Keratinocyte (primary cell): ENCODE results near the gene ZNF789. TPM values are rescaled to one million over a fixed set of nuclear protein-coding genes. Genes with fewer than 3 reads are reported as not detected.

ENCODE experiments used
- DNase-seq: peaks from one replicate; pipeline ENCODE4 v3.0.0-alpha.2; 2011; ENCODE audit warnings: low read depth, missing footprints, low spot score
- FAIRE-seq: peaks from 2 replicates; lab custom pipeline; 2011; peaks lifted over from hg19 to GRCh38; lab: Jason Lieb, UNC
- H2AFZ ChIP-seq: 2 replicates; pipeline ENCODE4 v1.6.0; 2012; ENCODE audit warnings: low read length, control low read depth, inconsistent platforms; ENCODE audit not compliant: control insufficient read depth
- H3K27ac ChIP-seq: 2 replicates; pipeline ENCODE4 v1.5.1; 2011; ENCODE audit warnings: low read length; ENCODE audit not compliant: control insufficient read depth, insufficient read depth
- H3K27me3 ChIP-seq: 3 replicates; pipeline ENCODE4 v1.6.0; 2011; ENCODE audit warnings: low read length; ENCODE audit not compliant: control insufficient read depth, insufficient read depth; ENCODE audit errors: extremely low read depth
- H3K36me3 ChIP-seq, 2 experiments: 2 replicates in 1 of 2; 3 replicates in 1 of 2; pipeline ENCODE4 v1.5.1; 2011; ENCODE audit warnings: low read length in 2 of 2, mild to moderate bottlenecking in 1 of 2; ENCODE audit not compliant: control insufficient read depth in 2 of 2, insufficient read depth in 2 of 2; ENCODE audit errors: extremely low read depth in 1 of 2
- H3K4me1 ChIP-seq: 3 replicates; pipeline ENCODE4 v1.5.1; 2011; ENCODE audit warnings: low read length; ENCODE audit not compliant: control insufficient read depth, insufficient read depth; ENCODE audit errors: extremely low read depth
- H3K4me2 ChIP-seq: 3 replicates; pipeline ENCODE4 v1.6.0; 2011; ENCODE audit warnings: low read depth, low read length; ENCODE audit not compliant: control insufficient read depth, insufficient read depth; ENCODE audit errors: extremely low read depth
- H3K4me3 ChIP-seq, 3 experiments: fragments of 200-600 bp in 1 of 3; sonication (generic) in 1 of 3; 2 replicates in 2 of 3; 3 replicates in 1 of 3; pipeline ENCODE4 v1.5.1; 2011 to 2016; ENCODE audit warnings: low read length in 3 of 3, mild to moderate bottlenecking in 3 of 3, control low read depth in 2 of 3, inconsistent platforms in 1 of 3, low read depth in 1 of 3, mixed read lengths in 1 of 3, mixed run types in 1 of 3, moderate library complexity in 1 of 3; ENCODE audit not compliant: control insufficient read depth in 2 of 3, insufficient read depth in 2 of 3; ENCODE audit errors: extremely low read depth in 1 of 3
- H3K79me2 ChIP-seq: 2 replicates; pipeline ENCODE4 v1.6.0; 2012; ENCODE audit warnings: low read length; ENCODE audit not compliant: control insufficient read depth, insufficient read depth
- H3K9ac ChIP-seq: 3 replicates; pipeline ENCODE4 v1.6.0; 2011; ENCODE audit warnings: low read length; ENCODE audit not compliant: control insufficient read depth, insufficient read depth; ENCODE audit errors: extremely low read depth
- H3K9me1 ChIP-seq: 3 replicates; pipeline ENCODE4 v1.6.0; 2011; ENCODE audit warnings: low read length; ENCODE audit not compliant: control insufficient read depth, insufficient read depth; ENCODE audit errors: extremely low read depth
- H3K9me3 ChIP-seq: 2 replicates; pipeline ENCODE4 v1.5.1; 2012; ENCODE audit warnings: low read depth, low read length; ENCODE audit not compliant: control insufficient read depth
- H4K20me1 ChIP-seq: 3 replicates; pipeline ENCODE4 v1.6.0; 2011; ENCODE audit warnings: low read length; ENCODE audit not compliant: control insufficient read depth, insufficient read depth; ENCODE audit errors: extremely low read depth
- EZH2 ChIP-seq: IDR thresholded peaks from one replicate; pipeline ENCODE4 v1.6.1; 2012; ENCODE audit warnings: inconsistent platforms, mild to moderate bottlenecking, low read length, moderate library complexity
- dilution Hi-C: fragments of 300-500 bp; cut with MboI; formaldehyde crosslinking; loops from one replicate; pipeline ENCODE4 v1.7.0; 2020; ENCODE audit warnings: low sequenced_read_pairs; ENCODE audit not compliant: extremely low pct_ligation_motif_present
- polyA plus RNA-seq, 5 experiments: library from polyadenylated mRNA; depleted of rRNA in 3 of 5; stranded (reverse) in 3 of 5; stranded (forward) in 1 of 5; unstranded in 1 of 5; fragments of >200 nt; gene quantifications; 1 replicate in 1 of 5; 2 replicates in 3 of 5; 3 replicates in 1 of 5; pipeline versions ENCODE4 v1.2.1 to v1.2.3, GENCODE V29; 2011 to 2012; ENCODE audit warnings: missing spikeins in 2 of 5, low read depth in 1 of 5, low replicate concordance in 1 of 5
- TF ChIP-seq, protein P1 (sequence below), 3 experiments: IDR thresholded peaks in 1 of 3; conservative IDR thresholded peaks in 1 of 3; optimal IDR thresholded peaks in 1 of 3; 2 replicates in 2 of 3; 3 replicates in 1 of 3; pipeline versions ENCODE3 to v1.5.1; 2011; ENCODE audit warnings: low read length in 3 of 3, mild to moderate bottlenecking in 3 of 3, moderate library complexity in 2 of 3, control low read depth in 1 of 3, inconsistent platforms in 1 of 3; ENCODE audit not compliant: insufficient read depth in 2 of 3; ENCODE audit errors: extremely low read depth in 1 of 3

The ZNF789 gene
- polyA plus RNA-seq, 1 donor (not counting 4 experiments of a cell fraction or from before 2014, with no cell fraction given), result 17.5 TPM

DNA sequence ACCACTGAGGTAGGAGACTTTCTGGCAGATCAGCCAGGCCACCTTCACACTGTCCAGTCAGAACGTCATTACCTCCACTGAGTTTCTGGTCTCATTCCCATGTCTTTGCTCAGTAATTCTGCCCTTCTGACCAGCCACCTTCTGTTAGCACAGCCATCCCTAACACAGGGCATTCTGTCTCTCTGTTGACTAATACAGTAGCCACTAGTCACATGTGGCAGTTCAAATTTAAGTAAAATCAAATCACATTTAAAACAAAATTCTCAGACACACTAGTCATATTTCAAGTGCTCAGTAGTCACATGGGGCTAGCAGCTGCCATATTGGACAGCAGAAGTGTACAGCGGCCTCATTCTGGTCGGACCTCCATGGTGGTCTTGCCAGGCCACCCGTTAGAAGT, 26.6 kb upstream of the ZNF789 start:
- no peak for FAIRE-seq
- no peak for DNase-seq
- Histone ChIP-seq H4K20me1 (no peaks in the 10 kb centered on the region), H3K27me3 (no peaks in the 10 kb centered on the region), H3K9me3 (no peaks in the 10 kb centered on the region), H3K36me3 (peaks cover 39 to 44% of the 10 kb centered on the region in 2 experiments), H3K9me1 (no peaks in the 10 kb centered on the region), H3K79me2 (peaks cover 3% of the 10 kb centered on the region), H2AFZ (no peak overlapping the region), H3K4me1 (no peaks in the 10 kb centered on the region), H3K4me3 (no peak overlapping the region), H3K4me2 (no peak overlapping the region), H3K27ac (no peak overlapping the region), H3K9ac (no peak overlapping the region)
- dilution Hi-C loops, result no loop called here
- TF ChIP-seq, protein P1, sequence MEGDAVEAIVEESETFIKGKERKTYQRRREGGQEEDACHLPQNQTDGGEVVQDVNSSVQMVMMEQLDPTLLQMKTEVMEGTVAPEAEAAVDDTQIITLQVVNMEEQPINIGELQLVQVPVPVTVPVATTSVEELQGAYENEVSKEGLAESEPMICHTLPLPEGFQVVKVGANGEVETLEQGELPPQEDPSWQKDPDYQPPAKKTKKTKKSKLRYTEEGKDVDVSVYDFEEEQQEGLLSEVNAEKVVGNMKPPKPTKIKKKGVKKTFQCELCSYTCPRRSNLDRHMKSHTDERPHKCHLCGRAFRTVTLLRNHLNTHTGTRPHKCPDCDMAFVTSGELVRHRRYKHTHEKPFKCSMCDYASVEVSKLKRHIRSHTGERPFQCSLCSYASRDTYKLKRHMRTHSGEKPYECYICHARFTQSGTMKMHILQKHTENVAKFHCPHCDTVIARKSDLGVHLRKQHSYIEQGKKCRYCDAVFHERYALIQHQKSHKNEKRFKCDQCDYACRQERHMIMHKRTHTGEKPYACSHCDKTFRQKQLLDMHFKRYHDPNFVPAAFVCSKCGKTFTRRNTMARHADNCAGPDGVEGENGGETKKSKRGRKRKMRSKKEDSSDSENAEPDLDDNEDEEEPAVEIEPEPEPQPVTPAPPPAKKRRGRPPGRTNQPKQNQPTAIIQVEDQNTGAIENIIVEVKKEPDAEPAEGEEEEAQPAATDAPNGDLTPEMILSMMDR (optimal IDR thresholded peaks at IDR 0.05 in 1 of 3, IDR thresholded peaks at IDR 0.05 in 1 of 3, conservative IDR thresholded peaks at IDR 0.05 in 1 of 3; ENCODE audit: extremely low read depth in 1 of 3, insufficient read depth in 2 of 3, low read length in 3 of 3), result no peak
- TF ChIP-seq EZH2, result no peak

DNA sequence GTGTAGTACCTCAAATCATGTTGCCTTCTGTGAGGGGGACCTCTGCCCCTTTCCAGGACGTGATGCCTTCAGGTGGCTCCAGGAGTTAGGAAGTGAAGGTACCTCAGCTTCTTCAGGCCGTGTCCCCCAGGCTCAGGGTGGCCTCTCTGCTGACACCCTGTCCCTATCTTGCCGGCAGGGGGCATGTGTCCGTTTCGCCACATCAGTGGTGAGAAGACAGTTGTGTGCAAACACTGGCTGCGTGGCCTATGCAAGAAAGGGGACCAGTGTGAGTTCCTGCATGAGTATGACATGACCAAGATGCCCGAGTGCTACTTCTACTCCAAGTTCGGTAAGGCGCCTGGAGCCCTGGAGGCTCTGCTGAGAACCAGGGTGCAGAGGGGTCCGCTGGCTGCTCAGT, 24.7 kb upstream of the ZNF789 start:
- Histone ChIP-seq H3K79me2 (no peaks in the 10 kb centered on the region), H2AFZ (no peak overlapping the region), H4K20me1 (no peaks in the 10 kb centered on the region), H3K4me1 (no peaks in the 10 kb centered on the region), H3K9me3 (no peaks in the 10 kb centered on the region), H3K27ac (no peak overlapping the region), H3K4me3 (no peak overlapping the region), H3K36me3 (peaks cover 48 to 51% of the 10 kb centered on the region in 2 experiments), H3K9ac (no peak overlapping the region), H3K4me2 (no peak overlapping the region), H3K9me1 (no peaks in the 10 kb centered on the region), H3K27me3 (no peaks in the 10 kb centered on the region)
- FAIRE-seq (no peak), DNase-seq (no peak)
- dilution Hi-C loops, result no loop called here
- TF ChIP-seq, protein P1 (optimal IDR thresholded peaks at IDR 0.05 in 1 of 3, IDR thresholded peaks at IDR 0.05 in 1 of 3, conservative IDR thresholded peaks at IDR 0.05 in 1 of 3; ENCODE audit: extremely low read depth in 1 of 3, insufficient read depth in 2 of 3, low read length in 3 of 3), result peak in 2 of 3 experiments; percentile 9 to 39
- no peak for TF ChIP-seq EZH2
